HG03039 (cell line): ENCODE data around the gene MBTPS2.
A peak's percentile ranks its signal among the peaks of the same experiment; 100 is the strongest.
"Not testable (repeated sequence)": the region's sequence is repeated elsewhere in the genome, so short reads cannot be mapped to it uniquely, and the experiment has no call there.

Source experiments
- ATAC-seq: cut with Tn5 transposase; IDR thresholded peaks from one replicate; pipeline ENCODE4 v1.9.1; 2021; ENCODE audit warnings: mild to moderate bottlenecking, moderate library complexity; ENCODE audit not compliant: unreplicated experiment

MBTPS2 gene

DNA sequence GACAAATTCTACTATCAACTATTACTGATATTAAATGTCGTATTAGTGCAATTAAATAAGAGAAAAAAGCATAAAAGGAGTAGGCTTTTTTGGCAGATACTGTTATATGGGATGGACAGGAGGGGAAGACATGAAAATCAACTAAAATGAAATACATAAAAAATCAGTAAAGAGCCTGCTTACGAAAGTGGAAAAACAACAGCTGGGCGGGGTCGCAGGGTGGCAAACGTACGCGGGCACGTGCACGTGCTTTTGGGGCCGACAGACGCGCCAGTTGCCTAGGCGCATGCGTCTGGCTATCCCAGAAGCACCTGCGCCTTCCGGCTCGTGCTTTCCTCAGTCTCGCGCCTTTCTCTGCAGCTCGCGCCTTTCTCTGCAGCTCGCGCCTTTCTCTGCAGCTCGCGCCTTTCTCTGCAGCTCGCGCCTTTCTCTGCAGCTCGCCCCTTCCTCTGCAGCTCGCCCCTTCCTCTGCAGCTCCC is 16.6 kb downstream of the MBTPS2 start, which contains the start of gene YY2:
Gene YY2 (plus strand): TSS at position 51 of the 479 bp plus-strand sequence. CDS start 498 bp downstream, outside the sequence.
- ATAC-seq, result no peak

DNA sequence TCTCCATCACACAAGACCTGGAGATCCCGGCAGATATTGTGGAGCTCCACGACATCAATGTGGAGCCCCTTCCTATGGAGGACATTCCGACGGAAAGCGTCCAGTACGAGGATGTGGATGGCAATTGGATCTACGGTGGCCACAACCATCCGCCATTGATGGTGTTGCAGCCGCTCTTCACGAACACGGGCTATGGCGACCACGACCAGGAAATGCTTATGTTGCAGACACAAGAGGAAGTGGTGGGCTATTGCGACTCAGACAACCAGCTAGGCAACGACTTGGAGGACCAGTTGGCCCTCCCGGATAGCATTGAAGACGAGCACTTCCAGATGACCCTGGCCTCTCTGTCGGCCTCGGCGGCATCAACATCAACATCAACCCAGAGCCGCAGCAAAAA is 17.1 kb downstream of the MBTPS2 start:
- no peak for ATAC-seq

DNA sequence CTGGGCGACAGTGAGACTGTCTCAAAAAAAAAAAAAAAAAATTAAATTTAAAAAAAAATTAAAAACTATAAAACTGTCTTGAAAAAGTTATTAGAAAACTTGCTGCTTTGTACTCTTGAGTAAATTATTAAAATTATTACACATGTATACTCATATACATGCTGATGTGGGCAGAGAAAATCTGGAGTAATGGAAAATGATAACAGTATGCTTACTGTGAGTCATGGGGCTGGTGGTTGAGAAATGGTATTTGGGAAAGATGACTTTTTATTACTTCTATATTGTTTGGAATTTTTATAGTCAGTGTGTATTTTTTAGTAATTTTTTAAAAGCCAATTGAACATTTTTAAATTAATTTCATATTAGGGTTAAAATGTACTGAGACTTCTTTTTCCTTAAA is 23.8 kb downstream of the MBTPS2 start:
- no peak for ATAC-seq

DNA sequence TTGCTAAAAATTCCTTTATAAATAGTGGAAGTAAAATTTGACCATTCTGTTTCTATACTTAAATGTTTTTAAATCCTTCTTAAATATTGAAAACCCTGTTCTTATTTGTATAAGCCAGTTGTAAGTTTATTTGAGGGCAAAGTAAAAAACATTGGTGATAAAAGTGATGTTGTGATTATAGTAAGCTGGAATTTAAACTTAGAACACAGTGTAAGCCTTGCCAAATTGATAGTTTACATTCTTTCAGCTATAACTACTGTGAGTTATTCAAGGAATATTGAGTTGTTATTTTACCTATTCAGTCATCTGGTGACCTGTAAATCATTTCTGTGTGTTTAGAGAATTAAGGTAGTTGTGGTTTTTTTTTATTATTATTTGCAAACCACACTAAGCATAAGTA is 26.0 kb downstream of the MBTPS2 start:
- no peak for ATAC-seq

DNA sequence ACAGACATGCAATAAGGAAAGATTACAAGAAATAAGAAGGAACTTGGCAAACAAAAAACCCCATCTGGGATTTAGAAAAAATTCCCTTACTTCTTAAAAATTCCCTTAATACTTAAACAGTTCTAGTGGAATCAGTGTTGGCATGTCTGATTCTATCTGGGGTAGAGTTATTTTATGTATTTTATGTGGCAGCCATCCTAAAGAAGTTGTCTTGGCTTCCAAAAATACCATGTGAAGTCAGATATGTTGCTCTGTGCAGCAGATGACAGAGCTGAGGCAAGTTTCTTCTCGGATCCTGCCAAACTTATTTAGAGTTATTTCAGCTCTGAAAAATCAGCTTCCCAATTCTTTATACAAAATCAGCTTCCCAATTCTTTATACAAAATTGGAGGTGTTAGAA is 31.1 kb downstream of the MBTPS2 start:
- no peak for ATAC-seq

DNA sequence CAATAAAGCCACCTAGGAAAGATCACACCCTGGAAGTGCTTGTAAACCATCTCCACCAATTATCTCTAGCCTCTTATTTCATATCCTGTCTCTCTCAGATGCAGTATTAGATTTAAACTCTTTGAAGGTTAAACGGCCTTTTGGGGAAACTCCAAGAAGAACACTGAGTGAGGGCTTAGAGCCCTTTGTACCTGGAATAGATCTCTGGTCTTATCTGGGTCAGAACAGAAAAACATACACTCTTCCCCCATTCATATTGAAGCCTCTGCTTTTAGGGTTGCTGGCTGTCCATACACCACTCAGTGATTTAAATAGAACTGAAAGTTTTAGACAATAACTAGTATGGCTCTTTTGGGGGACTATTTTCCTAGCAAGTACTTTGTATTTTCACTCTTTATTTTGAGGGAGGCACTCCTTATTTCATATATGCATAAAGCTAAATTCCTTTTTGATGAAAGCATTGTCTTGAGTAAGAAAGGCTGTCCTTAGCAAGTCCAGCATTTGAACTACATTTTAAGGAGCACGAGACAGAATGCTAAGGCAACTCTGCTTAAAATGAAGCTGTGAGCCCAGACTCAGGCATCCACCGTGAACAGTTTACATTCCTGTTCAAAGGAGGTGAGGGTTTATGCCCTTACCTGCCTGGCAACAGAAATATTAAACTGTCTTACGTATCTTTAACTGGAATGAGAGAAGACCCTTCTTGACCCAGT is 33.8 kb downstream of the MBTPS2 start:
- ATAC-seq, result no peak

DNA sequence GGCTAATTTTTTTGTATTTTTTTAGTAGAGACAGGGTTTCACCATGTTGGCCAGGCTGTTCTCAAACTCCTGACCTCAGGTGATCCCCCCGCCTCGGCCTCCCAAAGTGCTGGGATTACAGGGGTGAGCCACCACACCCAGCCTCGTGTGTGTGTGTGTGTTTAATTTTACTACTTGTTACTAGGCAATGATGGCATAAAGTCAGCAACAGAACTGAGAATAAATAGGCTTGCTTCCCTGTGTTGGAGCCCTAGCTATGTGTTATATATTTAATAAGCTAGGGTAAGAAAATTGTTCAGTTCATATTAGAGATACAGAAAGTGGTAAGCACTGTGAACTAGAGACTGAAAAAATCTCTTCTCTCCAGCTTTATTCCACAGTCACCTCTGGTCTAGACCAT is 34.8 kb downstream of the MBTPS2 start:
- not testable (repeated sequence) for ATAC-seq

DNA sequence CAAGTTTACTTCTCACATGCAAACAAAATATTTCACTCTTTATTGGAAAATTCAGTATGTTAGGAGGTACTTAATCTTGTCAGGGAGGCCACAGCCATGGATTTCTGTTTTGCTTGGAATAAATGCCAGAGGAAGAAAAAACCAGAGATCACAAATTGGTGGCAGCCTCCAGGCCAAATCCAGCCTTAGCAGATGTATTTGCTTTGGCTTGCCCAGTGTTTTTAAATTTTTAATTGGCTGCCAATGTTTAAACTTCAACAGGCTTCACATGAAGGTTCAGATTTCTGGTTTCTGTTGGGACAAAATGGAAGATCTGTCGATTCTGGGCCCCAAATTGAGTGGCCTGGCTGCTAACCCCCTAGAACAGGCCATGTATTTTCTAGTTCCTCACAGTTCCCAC is 35.6 kb downstream of the MBTPS2 start:
- no peak for ATAC-seq

DNA sequence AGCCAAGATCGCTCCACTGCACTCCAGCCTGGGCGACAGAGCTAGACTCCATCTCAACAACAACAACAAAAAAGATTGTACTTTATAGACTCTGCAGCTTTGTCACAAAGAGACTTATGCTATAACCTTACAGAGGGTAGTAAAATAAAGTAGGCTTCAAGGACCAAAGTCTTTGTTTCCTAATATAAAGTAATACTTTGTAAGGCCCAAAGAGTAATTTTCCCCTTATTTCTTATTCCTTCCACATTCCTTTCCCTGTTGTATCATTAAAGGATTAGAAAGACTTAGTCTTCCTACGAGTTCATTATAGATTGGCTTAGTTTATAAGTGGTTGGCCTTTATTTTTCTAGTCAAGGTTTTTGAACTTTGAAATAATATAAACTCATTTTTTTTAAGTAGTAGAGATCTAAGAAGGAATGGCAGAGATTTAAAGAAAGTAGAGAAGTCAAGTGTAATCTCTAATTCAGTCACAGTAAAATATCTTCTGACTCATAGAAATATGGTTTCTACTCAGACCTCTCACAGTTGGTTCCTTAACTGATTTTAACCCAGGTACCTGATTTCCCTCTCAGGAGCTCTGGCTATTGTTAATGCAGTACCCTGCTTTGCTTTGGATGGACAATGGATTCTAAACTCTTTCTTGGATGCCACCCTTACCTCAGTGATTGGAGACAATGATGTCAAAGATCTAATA is 42.6 kb downstream of the MBTPS2 start:
- ATAC-seq, result no peak

DNA sequence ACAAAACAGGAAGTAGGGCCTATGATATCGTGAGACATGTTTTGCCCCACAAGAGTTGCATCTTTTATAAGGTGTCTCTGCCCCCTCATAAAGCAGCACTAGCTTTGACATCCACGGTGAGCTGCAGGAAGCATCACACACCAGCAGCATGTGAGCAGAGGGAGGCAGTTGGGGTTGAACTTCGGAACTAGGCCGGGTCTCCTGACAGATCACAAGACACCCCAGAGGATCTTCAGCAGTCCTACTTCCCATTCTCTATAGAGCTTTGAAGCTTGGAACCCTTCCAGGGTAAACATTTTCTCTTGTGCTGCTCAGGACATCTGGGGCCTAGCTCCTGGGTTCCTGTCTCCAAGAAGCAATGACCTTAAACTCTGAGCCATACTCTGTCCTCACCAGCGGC is 43.8 kb downstream of the MBTPS2 start:
- no peak for ATAC-seq

DNA sequence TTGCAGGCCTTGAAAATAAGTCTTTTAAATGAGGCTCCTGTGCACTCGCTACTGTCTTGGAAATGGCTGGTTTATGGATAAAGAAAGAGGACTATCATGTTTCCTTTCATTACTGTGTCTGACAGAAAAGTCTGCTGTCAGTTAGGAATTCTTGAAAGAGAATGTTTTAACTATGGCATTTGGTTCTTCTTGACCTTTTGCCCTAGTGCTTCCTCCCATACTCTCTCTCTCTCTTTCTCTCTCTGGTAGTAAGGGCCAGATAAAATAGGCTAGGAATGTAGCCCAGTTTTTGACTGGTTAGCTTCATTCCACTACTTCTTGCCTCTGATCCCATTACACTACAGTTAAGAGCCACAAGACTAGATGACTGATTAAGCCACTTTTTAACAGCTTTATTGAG is 46.2 kb downstream of the MBTPS2 start:
- ATAC-seq, result no peak

DNA sequence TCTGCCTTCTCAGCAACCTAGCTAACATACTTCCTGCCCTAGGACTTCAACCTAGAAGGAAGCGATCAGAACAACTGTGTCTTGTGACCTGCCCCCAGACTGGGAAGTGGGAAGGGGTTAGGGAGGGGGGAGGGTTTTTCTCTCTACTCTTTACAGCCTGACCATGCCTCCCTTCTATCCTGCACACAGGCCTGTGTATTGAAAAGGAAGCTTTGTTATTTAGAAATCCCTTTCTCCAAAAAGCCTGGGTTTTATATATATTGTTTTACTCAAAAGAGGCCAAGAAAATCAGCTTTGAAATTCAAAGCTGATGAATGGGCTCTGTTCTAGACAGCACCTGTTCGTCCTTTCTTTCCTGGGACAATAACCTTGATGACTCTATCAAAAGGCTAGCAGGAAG is 65.9 kb downstream of the MBTPS2 start:
- ATAC-seq, result no peak

DNA sequence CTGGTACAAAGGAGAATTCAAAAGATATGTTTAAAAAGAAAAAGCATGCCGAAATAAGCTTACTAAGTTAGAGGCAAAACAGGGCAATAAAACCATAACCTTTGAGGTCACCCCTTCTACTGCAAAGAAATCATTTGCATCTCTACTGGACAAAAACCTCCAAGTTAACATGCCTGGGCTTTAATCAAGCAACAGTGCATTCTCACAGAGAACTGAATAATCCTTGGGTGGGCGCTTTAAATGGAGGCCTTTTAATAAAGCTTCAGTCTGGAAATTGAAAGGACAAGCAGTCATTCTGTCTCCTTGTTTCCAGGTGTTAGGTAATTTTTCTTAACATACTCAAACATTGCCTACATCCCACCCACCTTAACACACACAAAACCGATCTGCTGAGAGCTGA is 66.5 kb downstream of the MBTPS2 start:
- ATAC-seq, result no peak

DNA sequence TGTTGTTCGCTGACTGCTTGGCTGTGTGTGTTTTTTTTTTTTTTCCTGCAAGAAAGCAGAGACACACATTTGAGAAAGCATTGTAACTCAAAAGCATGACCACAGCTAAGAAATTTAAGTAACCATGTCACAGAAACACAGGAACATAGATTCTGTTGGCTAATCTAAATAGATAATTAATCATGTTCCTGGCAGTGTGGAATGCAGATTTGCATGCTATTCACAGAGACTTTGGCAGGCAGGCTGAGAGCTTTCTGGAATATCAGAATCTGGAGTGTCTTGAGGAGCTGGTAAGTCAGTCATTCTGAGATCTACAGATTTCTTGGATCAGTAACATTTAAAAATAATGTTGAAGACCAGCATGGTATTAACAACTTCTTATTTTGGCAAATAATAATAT is 67.8 kb downstream of the MBTPS2 start:
- no peak for ATAC-seq

DNA sequence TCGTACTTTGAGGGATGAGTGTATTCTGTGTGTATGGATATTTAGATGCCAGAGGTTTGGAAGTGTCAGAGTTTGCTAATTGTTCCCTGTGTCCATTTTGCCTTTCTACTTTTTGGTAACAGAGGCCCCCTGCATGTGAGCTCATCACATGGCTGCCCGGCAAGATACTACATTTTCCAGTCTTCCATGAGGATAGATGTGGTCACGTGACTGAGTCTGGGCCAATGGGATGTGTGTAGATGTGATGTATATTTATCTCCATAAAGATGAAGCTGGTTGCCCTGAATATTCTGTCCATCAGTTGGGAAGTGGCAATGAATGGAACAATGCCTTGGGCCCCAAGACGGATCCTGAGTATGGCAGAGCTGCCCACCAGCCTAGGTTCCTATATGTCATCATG is 72.1 kb downstream of the MBTPS2 start:
- no peak for ATAC-seq

DNA sequence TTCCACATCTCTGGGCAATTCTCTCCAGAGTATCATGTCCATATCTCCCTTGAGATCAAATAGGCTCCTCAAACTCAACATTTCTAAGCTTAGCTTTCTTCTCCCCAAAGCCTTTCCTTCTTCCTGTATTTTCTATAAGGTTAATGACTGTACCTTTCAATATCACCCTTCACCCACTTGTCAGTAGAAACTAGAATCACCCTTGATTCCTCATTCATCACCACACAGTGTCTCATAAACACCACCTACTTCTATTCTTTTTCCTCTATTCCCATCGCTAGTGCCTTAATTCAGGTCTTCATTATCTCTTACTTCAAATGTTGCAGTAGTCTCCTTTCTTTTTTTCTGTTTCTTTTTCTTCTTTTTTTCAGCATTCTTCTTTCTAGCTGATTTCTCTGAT is 72.8 kb downstream of the MBTPS2 start:
- ATAC-seq, result no peak

DNA sequence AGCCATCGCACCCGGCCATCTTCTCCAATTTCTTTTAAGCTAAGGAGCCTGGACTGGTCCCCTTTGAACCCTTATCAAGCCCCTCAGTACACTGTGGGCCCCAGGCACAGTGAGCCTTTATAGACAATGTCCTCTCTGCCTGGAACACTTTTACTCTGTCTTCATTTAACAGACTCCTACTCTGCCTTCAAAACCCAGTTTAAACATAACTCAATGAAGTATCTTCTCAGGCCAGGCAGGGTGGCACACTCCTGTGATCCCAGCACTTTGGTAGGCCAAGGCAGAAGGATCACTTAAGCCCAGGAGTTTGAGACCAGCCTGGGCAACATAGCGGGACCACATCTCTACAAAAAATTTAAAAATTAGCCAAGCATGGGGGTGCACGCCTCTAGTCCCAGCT is 73.6 kb downstream of the MBTPS2 start:
- no peak for ATAC-seq

DNA sequence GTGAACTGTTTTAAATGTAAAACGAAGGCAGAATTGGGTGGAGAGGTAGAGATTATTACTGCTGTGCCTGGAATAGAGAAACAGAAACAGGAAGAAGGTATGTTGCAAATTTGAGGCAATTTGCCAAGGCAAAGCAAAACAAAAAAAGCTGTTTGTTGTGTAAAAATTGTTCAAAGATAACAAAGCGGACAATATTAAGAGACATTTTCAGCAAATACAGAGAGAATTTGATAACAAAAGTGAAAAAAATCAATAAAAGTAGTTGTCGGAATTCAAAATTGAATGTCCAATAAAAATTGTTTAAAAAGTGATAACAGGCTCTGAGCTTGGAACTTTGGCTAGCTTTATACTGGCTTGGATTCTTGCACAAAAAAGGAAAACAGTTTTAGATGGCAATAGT is 86.7 kb downstream of the MBTPS2 start:
- no peak for ATAC-seq

DNA sequence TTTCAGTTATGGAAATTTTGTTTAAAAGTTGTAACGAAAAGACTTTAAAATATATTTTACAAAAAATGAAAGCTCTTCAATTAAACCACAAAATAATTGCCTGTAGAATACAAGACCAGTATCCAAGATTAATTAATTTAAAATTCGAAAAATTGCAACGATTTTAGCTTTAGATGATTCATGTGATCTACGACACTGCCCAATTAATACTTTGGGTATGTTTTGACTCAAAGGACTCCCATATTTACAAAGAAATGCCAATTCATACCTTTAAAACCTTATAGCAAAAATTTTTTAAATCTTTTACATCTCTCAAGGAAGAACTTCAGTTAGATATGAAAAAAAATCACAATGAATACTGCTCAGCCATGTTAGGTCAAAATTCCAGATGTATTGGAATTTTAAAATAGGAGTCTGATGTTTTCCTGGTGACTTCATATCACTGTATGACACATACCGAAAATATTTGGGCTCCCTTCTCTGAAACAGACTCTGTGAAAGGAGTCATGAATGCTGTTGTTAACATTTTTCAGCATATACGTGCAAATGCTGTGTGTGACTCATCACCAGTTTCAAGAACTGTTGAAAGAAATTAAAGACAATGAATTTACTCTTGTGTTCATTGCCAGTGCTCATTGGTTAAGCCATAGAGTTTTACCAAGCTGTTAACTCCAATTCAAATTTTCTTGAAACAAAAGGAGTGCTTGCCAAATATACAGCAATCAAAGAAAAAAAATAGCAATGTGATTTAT is 87.3 kb downstream of the MBTPS2 start:
- peak; percentile 81 for ATAC-seq

DNA sequence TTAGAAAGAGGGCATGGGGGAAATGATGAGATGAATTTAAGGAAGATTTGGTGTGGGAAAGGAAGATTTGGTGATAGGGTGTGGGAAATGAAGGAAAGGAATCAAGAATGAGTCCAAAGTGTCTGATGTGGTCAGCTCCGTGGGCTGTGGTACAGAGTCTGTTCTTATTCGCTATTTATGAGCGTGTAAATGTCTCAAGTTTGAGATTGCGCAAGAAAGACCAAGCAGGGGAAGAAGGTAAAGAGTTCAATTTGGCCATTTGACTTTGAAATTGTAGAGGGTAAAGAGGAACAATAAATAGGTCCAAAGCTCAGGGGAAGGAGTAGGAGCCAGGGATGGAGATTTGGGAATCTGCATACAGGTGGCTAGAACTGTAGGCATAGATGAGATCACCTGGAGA is 89.8 kb downstream of the MBTPS2 start:
- no peak for ATAC-seq

DNA sequence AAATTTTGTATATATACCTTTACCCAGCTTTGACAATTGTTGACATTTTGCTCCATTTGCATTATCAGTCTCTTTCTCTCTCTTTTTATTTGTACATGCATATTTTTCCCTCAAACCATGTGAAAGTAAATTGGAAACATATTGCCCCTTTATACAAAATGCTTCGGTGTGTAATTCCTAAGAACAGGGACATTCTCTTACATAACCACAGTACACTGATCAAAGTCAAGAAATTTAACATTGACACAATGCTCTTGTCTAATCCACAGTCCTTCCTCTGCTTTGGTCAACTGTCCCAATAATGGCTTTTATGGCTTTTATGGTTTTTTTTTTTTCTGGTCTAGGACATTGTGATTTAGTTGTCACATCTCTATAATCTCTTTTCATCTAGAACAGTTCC is 91.6 kb downstream of the MBTPS2 start:
- no peak for ATAC-seq
